HL-60/S4 treated with phorbol 12-myristate 13-acetate at 8.2 ng/mL for 4 days and 3 days (cell line): Measurements from ENCODE around the gene MBNL1.
"Not testable (repeated sequence)": the region's sequence is repeated elsewhere in the genome, so short reads cannot be mapped to it uniquely, and the experiment has no call there.

Experiments
- in situ Hi-C: fragments of 300-500 bp; cut with MboI; formaldehyde crosslinking; loops from 2 replicates; pipeline ENCODE4 v1.15.0; 2022; ENCODE audit warnings: low sequenced_read_pairs

The MBNL1 gene

GRCh38 chr3:152438181-152438580 is 169.5 kb downstream of the MBNL1 start:
- in situ Hi-C loops, result no loop called here

- in situ Hi-C loops, result no loop called here
Observed at GRCh38 chr3:152438706-152439105, 170.0 kb downstream of the MBNL1 start.

GRCh38 chr3:152440243-152440642 is 171.5 kb downstream of the MBNL1 start:
- in situ Hi-C loops, result not testable (repeated sequence)

- in situ Hi-C loops, result no loop called here
Observed at GRCh38 chr3:152443212-152444023, 174.7 kb downstream of the MBNL1 start.

GRCh38 chr3:152444029-152444641 is 175.4 kb downstream of the MBNL1 start:
- in situ Hi-C loops, result no loop called here

- in situ Hi-C loops, result no loop called here
Observed at GRCh38 chr3:152445212-152445611, 176.5 kb downstream of the MBNL1 start.

GRCh38 chr3:152446495-152446894 is 177.8 kb downstream of the MBNL1 start:
- in situ Hi-C loops, result no loop called here

- in situ Hi-C loops, result no loop called here
Observed at GRCh38 chr3:152447511-152447910, 178.8 kb downstream of the MBNL1 start.

- in situ Hi-C loops, result no loop called here
Observed at GRCh38 chr3:152448091-152448490, 179.4 kb downstream of the MBNL1 start.

GRCh38 chr3:152452318-152452717 is 183.6 kb downstream of the MBNL1 start:
- in situ Hi-C loops, result no loop called here

- in situ Hi-C loops, result no loop called here
Observed at GRCh38 chr3:152454076-152454875, 185.5 kb downstream of the MBNL1 start.

- in situ Hi-C loops, result no loop called here
Observed at GRCh38 chr3:152455989-152456388, 187.3 kb downstream of the MBNL1 start.

GRCh38 chr3:152457500-152458375 is 189.0 kb downstream of the MBNL1 start:
- in situ Hi-C loops, result no loop called here

GRCh38 chr3:152458376-152459117 is 189.8 kb downstream of the MBNL1 start:
- in situ Hi-C loops, result no loop called here

GRCh38 chr3:152459118-152459515 is 190.4 kb downstream of the MBNL1 start:
- in situ Hi-C loops, result no loop called here

- in situ Hi-C loops, result no loop called here
Observed at GRCh38 chr3:152459572-152459971, 190.8 kb downstream of the MBNL1 start.

GRCh38 chr3:152460936-152461335 is 192.2 kb downstream of the MBNL1 start:
- in situ Hi-C loops, result no loop called here

- in situ Hi-C loops, result no loop called here
Observed at GRCh38 chr3:152461460-152461859, 192.7 kb downstream of the MBNL1 start.

GRCh38 chr3:152466784-152467183 is 198.1 kb downstream of the MBNL1 start:
- in situ Hi-C loops, result no loop called here
